ENCODE data around the gene NAV2. TPM values are rescaled to one million over a fixed set of nuclear protein-coding genes. Genes with fewer than 3 reads are reported as not detected.

Gene NAV2
- total RNA-seq, 1 donor from 2014 or later = 10.3 TPM

GRCh38 chr11:20026629-20027555 is 314.3 kb downstream of the NAV2 start:
- intact Hi-C loops (cut with micrococcal nuclease) = no loop called here
- ATAC-seq (ENCODE audit: low read depth) (no peak), DNase-seq (no peak)
- POLR2A ChIA-PET = no interaction called here
- Mint-ChIP-seq H3K9me3 (no peaks in the 10 kb centered on the region), H3K36me3 (ENCODE audit: low read depth) (no peaks in the 10 kb centered on the region), H3K27me3 (peaks cover 7% of the 10 kb centered on the region), H3K4me1 (no peaks in the 10 kb centered on the region), H3K27ac (no peak overlapping the region), H3K4me3 (no peak overlapping the region)
- TF ChIP-seq, protein P1, sequence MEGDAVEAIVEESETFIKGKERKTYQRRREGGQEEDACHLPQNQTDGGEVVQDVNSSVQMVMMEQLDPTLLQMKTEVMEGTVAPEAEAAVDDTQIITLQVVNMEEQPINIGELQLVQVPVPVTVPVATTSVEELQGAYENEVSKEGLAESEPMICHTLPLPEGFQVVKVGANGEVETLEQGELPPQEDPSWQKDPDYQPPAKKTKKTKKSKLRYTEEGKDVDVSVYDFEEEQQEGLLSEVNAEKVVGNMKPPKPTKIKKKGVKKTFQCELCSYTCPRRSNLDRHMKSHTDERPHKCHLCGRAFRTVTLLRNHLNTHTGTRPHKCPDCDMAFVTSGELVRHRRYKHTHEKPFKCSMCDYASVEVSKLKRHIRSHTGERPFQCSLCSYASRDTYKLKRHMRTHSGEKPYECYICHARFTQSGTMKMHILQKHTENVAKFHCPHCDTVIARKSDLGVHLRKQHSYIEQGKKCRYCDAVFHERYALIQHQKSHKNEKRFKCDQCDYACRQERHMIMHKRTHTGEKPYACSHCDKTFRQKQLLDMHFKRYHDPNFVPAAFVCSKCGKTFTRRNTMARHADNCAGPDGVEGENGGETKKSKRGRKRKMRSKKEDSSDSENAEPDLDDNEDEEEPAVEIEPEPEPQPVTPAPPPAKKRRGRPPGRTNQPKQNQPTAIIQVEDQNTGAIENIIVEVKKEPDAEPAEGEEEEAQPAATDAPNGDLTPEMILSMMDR (IDR thresholded peaks at IDR 0.05) = no peak
- CTCF ChIA-PET = no interaction called here

- no peak overlapping the region for H3K4me3 Mint-ChIP-seq
- no peak overlapping the region for H3K27ac Mint-ChIP-seq
- no peak for DNase-seq
- H3K4me1 Mint-ChIP-seq = no peaks in the 10 kb centered on the region
- POLR2A ChIA-PET = no interaction called here
- no peaks in the 10 kb centered on the region for H3K9me3 Mint-ChIP-seq
- CTCF ChIA-PET = no interaction called here
- intact Hi-C loops (cut with micrococcal nuclease) = no loop called here
- TF ChIP-seq, protein P1 (IDR thresholded peaks at IDR 0.05) = no peak
- no peaks in the 10 kb centered on the region for H3K36me3 Mint-ChIP-seq (ENCODE audit: low read depth)
- peaks cover 11% of the 10 kb centered on the region for H3K27me3 Mint-ChIP-seq
- no peak for ATAC-seq (ENCODE audit: low read depth)
Measured at GRCh38 chr11:20027556-20028013, 314.9 kb downstream of the NAV2 start.

DNA sequence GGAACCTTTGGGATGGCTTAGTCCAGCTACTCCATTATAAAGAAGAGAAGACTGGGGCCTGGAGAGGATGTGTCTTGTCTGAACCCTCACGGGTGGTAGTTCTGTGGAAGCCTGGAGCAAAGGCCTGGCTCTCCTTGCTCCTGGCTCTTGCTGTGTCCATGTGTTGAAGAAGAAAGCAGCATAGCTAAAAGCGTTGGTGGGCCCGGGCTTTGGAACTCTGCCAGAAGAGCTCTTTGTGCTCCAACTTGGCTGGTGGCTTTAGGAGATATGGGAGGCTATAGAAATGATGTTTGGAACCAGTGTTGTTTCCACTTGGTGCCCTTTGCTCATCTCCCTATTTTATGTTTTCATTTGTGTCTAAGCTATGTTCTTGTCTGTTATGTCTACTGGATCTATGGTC is 316.6 kb downstream of the NAV2 start:
- Mint-ChIP-seq H3K4me3 (no peak overlapping the region), H3K27ac (no peak overlapping the region), H3K36me3 (ENCODE audit: low read depth) (no peaks in the 10 kb centered on the region), H3K4me1 (no peaks in the 10 kb centered on the region), H3K27me3 (peaks cover 8% of the 10 kb centered on the region), H3K9me3 (no peaks in the 10 kb centered on the region)
- intact Hi-C loops (cut with micrococcal nuclease) = no loop called here
- ChIA-PET POLR2A (no interaction called here), CTCF (no interaction called here)
- TF ChIP-seq, protein P1 (IDR thresholded peaks at IDR 0.05) = no peak
- DNase-seq (no peak), ATAC-seq (ENCODE audit: low read depth) (no peak)

GRCh38 chr11:20030472-20030871 is 317.8 kb downstream of the NAV2 start:
- TF ChIP-seq, protein P1 (IDR thresholded peaks at IDR 0.05) = no peak
- Mint-ChIP-seq H3K27me3 (peaks cover 16% of the 10 kb centered on the region), H3K9me3 (no peaks in the 10 kb centered on the region), H3K27ac (no peak overlapping the region), H3K4me1 (no peaks in the 10 kb centered on the region), H3K36me3 (ENCODE audit: low read depth) (no peaks in the 10 kb centered on the region), H3K4me3 (no peak overlapping the region)
- POLR2A ChIA-PET = no interaction called here
- DNase-seq (no peak), ATAC-seq (ENCODE audit: low read depth) (no peak)
- CTCF ChIA-PET = interaction anchor here (1.3 kb wide), 1 partner anchor 98 kb away, joined by 4 read pairs; no protein-coding TSS in a partner anchor
- intact Hi-C loops (cut with micrococcal nuclease) = no loop called here

DNA sequence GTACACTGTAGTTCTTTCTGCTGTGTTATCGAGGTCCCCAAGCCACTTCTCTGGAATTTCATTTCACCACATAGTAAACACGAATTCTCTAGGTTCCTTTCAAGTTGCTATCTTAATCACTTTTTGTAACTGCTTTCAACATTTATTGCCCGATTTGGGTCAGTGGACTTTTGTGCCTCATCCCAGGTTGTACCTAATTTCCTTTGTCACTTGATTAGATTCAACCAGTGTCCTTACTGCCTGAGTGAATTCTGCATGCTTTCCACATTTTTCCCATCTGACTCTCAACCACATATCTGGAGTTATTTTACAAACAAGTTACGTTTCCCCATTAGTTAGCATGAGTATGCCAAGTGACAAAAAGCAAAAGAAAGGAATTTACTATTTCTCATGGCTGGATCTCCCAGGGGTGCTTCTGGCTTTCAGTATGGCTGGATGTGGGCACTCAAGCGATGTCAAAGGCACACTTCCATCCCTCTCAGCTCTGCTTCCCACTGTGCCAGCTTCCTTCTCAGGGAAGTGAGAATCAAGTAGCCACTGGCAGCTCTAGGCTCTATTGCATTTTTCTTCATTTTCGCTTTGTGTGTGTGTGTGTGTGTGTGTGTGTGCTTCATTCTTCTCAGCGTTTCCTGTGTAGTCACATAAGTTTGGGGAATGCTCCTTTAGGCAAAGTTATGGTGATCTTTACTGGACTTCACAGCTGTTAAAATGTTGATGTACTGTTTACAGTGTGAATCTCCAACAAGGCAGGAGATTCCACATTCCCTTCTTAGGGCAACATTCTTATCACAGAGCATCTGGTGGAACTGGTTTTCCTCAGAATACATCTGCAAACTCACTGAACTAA is 318.7 kb downstream of the NAV2 start:
- ATAC-seq (ENCODE audit: low read depth) (no peak), DNase-seq (no peak)
- Mint-ChIP-seq H3K27me3 (peaks cover 16% of the 10 kb centered on the region), H3K9me3 (no peaks in the 10 kb centered on the region), H3K36me3 (ENCODE audit: low read depth) (no peaks in the 10 kb centered on the region), H3K4me3 (no peak overlapping the region), H3K4me1 (no peaks in the 10 kb centered on the region), H3K27ac (no peak overlapping the region)
- TF ChIP-seq, protein P1 (IDR thresholded peaks at IDR 0.05) = no peak
- POLR2A ChIA-PET = no interaction called here
- CTCF ChIA-PET = interaction anchor here (1.3 kb wide), 1 partner anchor 97 kb away, joined by 4 read pairs; no protein-coding TSS in a partner anchor
- intact Hi-C loops (cut with micrococcal nuclease) = no loop called here

Measured in activated B cell treated with CpG ODN at 0.5 μM for 24 hours (primary cell).